Naive thymus-derived CD4-positive, alpha-beta T cell (primary cell): Measurements from ENCODE around the gene CAB39L. TPM values are rescaled to one million over a fixed set of nuclear protein-coding genes. Genes with fewer than 3 reads are reported as not detected.
A peak's percentile ranks its signal among the peaks of the same experiment; 100 is the strongest.

Experiments used
- ATAC-seq: fragments of 150-1000 bp; cut with Tn5 transposase; 2 replicates; pipeline ENCODE4 v1.10.0; 2021; ENCODE audit warnings: mild to moderate bottlenecking, moderate library complexity
- CTCF ChIA-PET: fragments of 350-600 bp; sonication (Branson Sonifier 250); formaldehyde crosslinking; loops from one replicate; lab custom pipeline; 2021; ENCODE audit warnings: antibody characterized with exemption; lab: Charles Lee
- POLR2A ChIA-PET: fragments of 350-600 bp; sonication (Branson Sonifier 250); formaldehyde crosslinking; loops from one replicate; lab custom pipeline; 2021; ENCODE audit warnings: antibody characterized with exemption, inconsistent platforms; lab: Charles Lee
- DNase-seq, 9 donors: peaks; one replicate each; pipeline versions ENCODE4 v3.0.0 to v3.0.0-alpha.2; 2020 to 2022; ENCODE audit warnings: mixed read lengths in 1 of 9
- H3K27ac ChIP-seq: one replicate; pipeline ENCODE4 v1.7.0; 2013; ENCODE audit warnings: mild to moderate bottlenecking, low read depth, low read length, moderate library complexity
- H3K27me3 ChIP-seq, 2 donors: one replicate each; pipeline ENCODE4 v1.7.0; 2013; ENCODE audit warnings: low read length in 2 of 2, mild to moderate bottlenecking in 2 of 2, moderate library complexity in 2 of 2; ENCODE audit not compliant: control insufficient read depth in 2 of 2, insufficient read depth in 2 of 2
- H3K36me3 ChIP-seq, 3 experiments: 1 replicate in 2 of 3; 2 replicates in 1 of 3; pipeline ENCODE4 v1.7.0; 2013; ENCODE audit warnings: low read length in 3 of 3, mild to moderate bottlenecking in 3 of 3, moderate library complexity in 1 of 3; ENCODE audit not compliant: insufficient read depth in 3 of 3, control insufficient read depth in 2 of 3
- H3K4me1 ChIP-seq, 2 donors: one replicate each; pipeline ENCODE4 v1.7.0; 2013; ENCODE audit warnings: low read length in 2 of 2, mild to moderate bottlenecking in 2 of 2, moderate library complexity in 1 of 2; ENCODE audit not compliant: control insufficient read depth in 2 of 2, insufficient read depth in 2 of 2
- H3K4me3 ChIP-seq: 2 replicates; pipeline ENCODE4 v1.7.0; 2013; ENCODE audit warnings: mild to moderate bottlenecking, low read length
- H3K9me3 ChIP-seq, 3 experiments: 1 replicate in 2 of 3; 2 replicates in 1 of 3; pipeline ENCODE4 v1.7.0; 2013; ENCODE audit warnings: low read length in 3 of 3; ENCODE audit not compliant: control insufficient read depth in 2 of 3
- H3K27ac Mint-ChIP-seq, 9 donors: one replicate each; pipeline ENCODE4 v1.8.0; 2020 to 2022; ENCODE audit warnings: mixed read lengths in 9 of 9, mild to moderate bottlenecking in 8 of 9, moderate library complexity in 5 of 9, inconsistent platforms in 2 of 9
- H3K27me3 Mint-ChIP-seq, 5 donors: one replicate each; pipeline ENCODE4 v1.8.0; 2021 to 2022; ENCODE audit warnings: mixed read lengths in 5 of 5, mild to moderate bottlenecking in 1 of 5
- H3K36me3 Mint-ChIP-seq, 5 donors: one replicate each; pipeline ENCODE4 v1.8.0; 2020 to 2022; ENCODE audit warnings: mixed read lengths in 5 of 5, mild to moderate bottlenecking in 3 of 5, inconsistent platforms in 1 of 5
- H3K4me1 Mint-ChIP-seq, 7 donors: one replicate each; pipeline ENCODE4 v1.8.0; 2020 to 2022; ENCODE audit warnings: mixed read lengths in 7 of 7, mild to moderate bottlenecking in 3 of 7, inconsistent platforms in 1 of 7
- H3K4me3 Mint-ChIP-seq, 10 donors: one replicate each; pipeline ENCODE4 v1.8.0; 2020 to 2022; ENCODE audit warnings: mild to moderate bottlenecking in 10 of 10, mixed read lengths in 10 of 10, moderate library complexity in 6 of 10, inconsistent platforms in 2 of 10
- H3K9me3 Mint-ChIP-seq, 11 donors: one replicate each; pipeline ENCODE4 v1.8.0; 2020 to 2022; ENCODE audit warnings: mixed read lengths in 11 of 11, mild to moderate bottlenecking in 4 of 11, inconsistent platforms in 1 of 11, moderate library complexity in 1 of 11
- intact Hi-C, 2 donors: fragments of 100-400 bp; cut with micrococcal nuclease; formaldehyde crosslinking; loops; one replicate each; pipeline ENCODE4 v1.15.1; 2023
- polyA plus RNA-seq, 2 donors: library from polyadenylated mRNA; unstranded; fragments of 300-500 nt; fragmentation: Illumina TruSeq; gene quantifications; one replicate each; pipeline ENCODE4 v1.2.3, GENCODE V29; 2021
- total RNA-seq, 6 experiments: library from RNA in 5 of 6; stranded (reverse) in 5 of 6; gene quantifications; 1 replicate in 5 of 6; 2 replicates in 1 of 6; pipeline ENCODE4 v1.2.3 and lab custom pipeline; 2021 to 2026

Gene CAB39L
- total and polyA plus RNA-seq, 7 experiments from 2014 or later = 2.9 to 5.9 (median 4.6) TPM

- no peak for DNase-seq
- Mint-ChIP-seq H3K9me3 (peaks cover 0 to 3% (median 0%) of the 10 kb centered on the region in 11 donors), H3K27me3 (no peaks in the 10 kb centered on the region), H3K27ac (peak overlapping the region; percentile 76 to 99 (median 93)), H3K4me1 (peaks cover 40 to 74% (median 70%) of the 10 kb centered on the region in 7 donors), H3K36me3 (peaks cover 0 to 33% (median 9%) of the 10 kb centered on the region in 5 donors), H3K4me3 (peak overlapping the region; percentile 56 to 96 (median 78))
- Histone ChIP-seq H3K36me3 (no peaks in the 10 kb centered on the region), H3K27me3 (no peaks in the 10 kb centered on the region), H3K9me3 (no peaks in the 10 kb centered on the region), H3K4me1 (peaks cover 22 to 45% of the 10 kb centered on the region in 2 donors), H3K4me3 (no peak overlapping the region), H3K27ac (peak overlapping the region; percentile 56)
- ChIA-PET POLR2A (interaction anchor here (0.8 to 4.5 kb wide), 7 partner anchors 11 to 470 kb away, joined by 3 to 85 read pairs (median 4); partner anchors contain the start of genes FNDC3A and PHF11), CTCF (interaction anchor here (0.6 kb wide), 1 partner anchor 402 kb away, joined by 3 read pairs; no protein-coding TSS in a partner anchor)
- ATAC-seq = no peak
- intact Hi-C loops = loop anchor here in 1 of 2 donors (5.0 to 10.0 kb wide), 6 partner anchors 246 to 1448 kb away; partner anchors contain the start of genes CYSLTR2, EBPL, MED4 and RCBTB2
These were observed 2.6 kb upstream of the CAB39L start for GRCh38 chr13:49446473-49446872.

GRCh38 chr13:49444524-49445395 is 896 bp upstream of the CAB39L start:
- Mint-ChIP-seq H3K36me3 (peaks cover 0 to 29% (median 4%) of the 10 kb centered on the region in 5 donors), H3K4me1 (peaks cover 34 to 67% (median 61%) of the 10 kb centered on the region in 7 donors), H3K4me3 (peak overlapping the region; percentile 91 to 97 (median 95)), H3K27ac (peak overlapping the region; percentile 92 to 99 (median 97)), H3K9me3 (peaks cover 0 to 3% (median 0%) of the 10 kb centered on the region in 11 donors), H3K27me3 (no peaks in the 10 kb centered on the region)
- Histone ChIP-seq H3K36me3 (no peaks in the 10 kb centered on the region), H3K27ac (peak overlapping the region; percentile 83), H3K27me3 (no peaks in the 10 kb centered on the region), H3K9me3 (no peaks in the 10 kb centered on the region), H3K4me3 (peak overlapping the region; percentile 54), H3K4me1 (peaks cover 22 to 38% of the 10 kb centered on the region in 2 donors)
- peak in 7 of 9 donors; percentile 38 to 61 (median 49) for DNase-seq
- peak; percentile 2 for ATAC-seq
- intact Hi-C loops = loop anchor here (1.0 to 10.0 kb wide), 30 partner anchors 10 to 1467 kb away; partner anchors contain the start of genes EBPL (in 2 of the 2), MED4 (in 2 of the 2), PHF11 (in 2 of the 2) and RCBTB1 (in 2 of the 2)
- POLR2A ChIA-PET = interaction anchor here (0.6 to 4.5 kb wide), 31 partner anchors 9 to 1212 kb away, joined by 3 to 85 read pairs (median 4); partner anchors contain the start of genes EBPL, FNDC3A, ITM2B and KPNA3
- CTCF ChIA-PET = interaction anchor here (1.3 to 1.5 kb wide), 3 partner anchors 10 to 168 kb away, joined by 3 read pairs; no protein-coding TSS in a partner anchor

GRCh38 chr13:49443357-49443703 is 534 bp downstream of the CAB39L start:
- Histone ChIP-seq H3K36me3 (no peaks in the 10 kb centered on the region), H3K9me3 (no peaks in the 10 kb centered on the region), H3K27ac (peak overlapping the region; percentile 65), H3K27me3 (no peaks in the 10 kb centered on the region), H3K4me3 (peak overlapping the region; percentile 92), H3K4me1 (peaks cover 19 to 29% of the 10 kb centered on the region in 2 donors)
- Mint-ChIP-seq H3K4me1 (peaks cover 24 to 52% (median 47%) of the 10 kb centered on the region in 7 donors), H3K9me3 (peaks cover 0 to 3% (median 0%) of the 10 kb centered on the region in 11 donors), H3K27ac (peak overlapping the region; percentile 95 to 99 (median 97)), H3K36me3 (peaks cover 0 to 18% (median 0%) of the 10 kb centered on the region in 5 donors), H3K27me3 (no peaks in the 10 kb centered on the region), H3K4me3 (peak overlapping the region; percentile 91 to 97 (median 95))
- intact Hi-C loops = loop anchor here (5.0 to 10.0 kb wide), 8 partner anchors 99 to 1451 kb away; partner anchors contain the start of genes CYSLTR2 (in 1 of the 2), MED4 (in 1 of the 2), RB1 (in 1 of the 2) and RCBTB2 (in 1 of the 2)
- DNase-seq (no peak), ATAC-seq (no peak)
- POLR2A ChIA-PET = interaction anchor here (0.6 to 4.5 kb wide), 26 partner anchors 10 to 1405 kb away, joined by 3 to 85 read pairs (median 4); partner anchors contain the start of genes EBPL, FNDC3A, KPNA3 and NUDT15
- CTCF ChIA-PET = interaction anchor here (0.6 to 1.6 kb wide), 4 partner anchors 27 to 203 kb away, joined by 3 to 4 read pairs (median 4); no protein-coding TSS in a partner anchor

GRCh38 chr13:49441846-49442245 is 2.0 kb downstream of the CAB39L start:
- Histone ChIP-seq H3K4me1 (peaks cover 6 to 15% of the 10 kb centered on the region in 2 donors), H3K9me3 (no peaks in the 10 kb centered on the region), H3K36me3 (no peaks in the 10 kb centered on the region), H3K4me3 (no peak overlapping the region), H3K27me3 (no peaks in the 10 kb centered on the region), H3K27ac (no peak overlapping the region)
- POLR2A ChIA-PET = interaction anchor here (0.8 to 3.3 kb wide), 3 partner anchors 70 to 256 kb away, joined by 3 to 15 read pairs (median 15); partner anchors contain the start of gene RCBTB1
- intact Hi-C loops = loop anchor here (5.0 to 10.0 kb wide), 8 partner anchors 100 to 1453 kb away; partner anchors contain the start of genes CYSLTR2 (in 1 of the 2), MED4 (in 1 of the 2), RB1 (in 1 of the 2) and RCBTB2 (in 1 of the 2)
- Mint-ChIP-seq H3K4me3 (peak overlapping the region in 1 of 10 donors; percentile 48), H3K9me3 (peaks cover 0 to 3% (median 0%) of the 10 kb centered on the region in 11 donors), H3K27me3 (no peaks in the 10 kb centered on the region), H3K4me1 (peaks cover 17 to 39% (median 32%) of the 10 kb centered on the region in 7 donors), H3K36me3 (peaks cover 0 to 15% (median 0%) of the 10 kb centered on the region in 5 donors), H3K27ac (peak overlapping the region in 1 of 9 donors; percentile 10)
- CTCF ChIA-PET = no interaction called here
- no peak for DNase-seq
- no peak for ATAC-seq

GRCh38 chr13:49441312-49441711 is 2.6 kb downstream of the CAB39L start:
- Histone ChIP-seq H3K9me3 (no peaks in the 10 kb centered on the region), H3K4me3 (no peak overlapping the region), H3K4me1 (peaks cover 6 to 11% of the 10 kb centered on the region in 2 donors), H3K27me3 (no peaks in the 10 kb centered on the region), H3K36me3 (no peaks in the 10 kb centered on the region), H3K27ac (no peak overlapping the region)
- Mint-ChIP-seq H3K27ac (no peak overlapping the region), H3K36me3 (peaks cover 0 to 15% (median 0%) of the 10 kb centered on the region in 5 donors), H3K4me3 (no peak overlapping the region), H3K27me3 (no peaks in the 10 kb centered on the region), H3K9me3 (peaks cover 0 to 3% (median 0%) of the 10 kb centered on the region in 11 donors), H3K4me1 (peaks cover 14 to 35% (median 27%) of the 10 kb centered on the region in 7 donors)
- CTCF ChIA-PET = no interaction called here
- DNase-seq = no peak
- intact Hi-C loops = loop anchor here (5.0 to 10.0 kb wide), 8 partner anchors 101 to 1453 kb away; partner anchors contain the start of genes CYSLTR2 (in 1 of the 2), MED4 (in 1 of the 2), RB1 (in 1 of the 2) and RCBTB2 (in 1 of the 2)
- no peak for ATAC-seq
- POLR2A ChIA-PET = no interaction called here
